ENCODE results near the gene ARHGAP45. TPM values are rescaled to one million over a fixed set of nuclear protein-coding genes. Genes with fewer than 3 reads are reported as not detected.
A peak's percentile ranks its signal among the peaks of the same experiment; 100 is the strongest.

The ARHGAP45 gene
- total RNA-seq, 2 donors from 2014 or later: 320 to 338 TPM

DNA sequence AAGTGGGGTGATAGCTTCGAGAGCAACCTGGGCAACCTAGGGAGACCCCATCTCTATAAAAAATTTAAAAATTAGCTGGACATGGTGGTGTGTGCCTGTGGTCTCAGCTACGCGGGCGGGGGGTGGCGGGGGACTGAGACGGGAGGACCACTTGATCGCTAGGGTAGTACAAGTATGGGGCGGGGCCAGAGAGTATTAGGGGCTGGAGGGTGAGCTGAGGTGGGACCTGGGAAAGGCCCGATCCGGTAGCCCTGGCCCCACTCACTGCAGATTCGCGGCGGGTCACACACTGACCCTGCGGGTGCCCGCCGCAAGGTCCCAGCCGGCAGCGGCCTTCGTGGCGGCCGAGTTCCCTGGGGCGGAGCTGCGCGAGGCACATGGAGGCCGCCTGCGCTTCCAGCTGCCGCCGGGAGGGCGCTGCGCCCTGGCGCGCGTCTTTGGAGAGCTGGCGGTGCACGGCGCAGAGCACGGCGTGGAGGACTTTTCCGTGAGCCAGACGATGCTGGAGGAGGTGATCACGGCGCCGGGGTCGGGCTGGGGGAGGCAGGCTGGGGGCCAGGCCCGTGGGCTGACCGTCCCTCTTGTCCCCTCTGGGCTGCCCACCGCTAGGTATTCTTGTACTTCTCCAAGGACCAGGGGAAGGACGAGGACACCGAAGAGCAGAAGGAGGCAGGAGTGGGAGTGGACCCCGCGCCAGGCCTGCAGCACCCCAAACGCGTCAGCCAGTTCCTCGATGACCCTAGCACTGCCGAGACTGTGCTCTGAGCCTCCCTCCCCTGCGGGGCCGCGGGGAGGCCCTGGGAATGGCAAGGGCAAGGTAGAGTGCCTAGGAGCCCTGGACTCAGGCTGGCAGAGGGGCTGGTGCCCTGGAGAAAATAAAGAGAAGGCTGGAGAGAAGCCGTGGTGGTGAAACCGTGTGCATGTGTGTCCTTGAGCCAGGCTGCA lies 2.0 kb upstream of the ARHGAP45 start:
- DNase-seq (ENCODE audit: low spot score) (peak; percentile 81), ATAC-seq (peak in 1 of 2 donors; percentile 43)
- Mint-ChIP-seq H3K27me3 (no peaks in the 10 kb centered on the region), H3K27ac (no peak overlapping the region), H3K4me1 (ENCODE audit: low read depth in 2 of 2) (peaks cover 22 to 35% of the 10 kb centered on the region in 2 donors), H3K4me3 (peak overlapping the region; percentile 56), H3K36me3 (peaks cover 7% of the 10 kb centered on the region), H3K9me3 (no peaks in the 10 kb centered on the region)

DNA sequence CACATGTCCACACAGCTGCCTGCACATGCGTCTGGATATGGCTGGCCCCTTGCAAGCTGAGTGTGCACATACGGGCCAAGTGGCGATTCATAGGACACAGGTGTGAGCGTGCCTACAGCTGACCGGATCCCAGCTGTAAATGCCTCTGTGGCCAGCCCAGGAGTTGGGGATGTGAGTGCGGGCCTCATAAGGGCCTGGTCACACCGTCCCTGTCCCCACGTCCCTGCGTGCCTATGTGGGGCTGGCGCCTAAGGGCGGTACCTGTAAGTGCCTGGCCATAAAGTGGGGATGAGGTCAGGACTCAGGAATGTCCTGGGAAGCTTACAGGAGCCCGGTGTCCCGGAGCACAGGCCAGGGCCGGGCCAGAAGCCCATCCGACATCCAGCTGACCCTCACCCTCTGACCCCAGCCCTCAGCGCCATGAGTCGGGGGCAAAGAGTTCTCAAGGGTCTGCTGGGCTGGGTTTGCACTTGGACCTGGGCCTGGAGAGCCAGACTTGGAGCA lies 1.3 kb upstream of the ARHGAP45 start:
- Mint-ChIP-seq H3K27ac (peak overlapping the region in 1 of 2 donors; percentile 21), H3K4me3 (peak overlapping the region; percentile 56), H3K27me3 (no peaks in the 10 kb centered on the region), H3K36me3 (peaks cover 7% of the 10 kb centered on the region), H3K4me1 (ENCODE audit: low read depth in 2 of 2) (peaks cover 22 to 35% of the 10 kb centered on the region in 2 donors), H3K9me3 (no peaks in the 10 kb centered on the region)
- DNase-seq (ENCODE audit: low spot score) (no peak), ATAC-seq (no peak)

- no peaks in the 10 kb centered on the region for H3K9me3 Mint-ChIP-seq
- no peak for DNase-seq (ENCODE audit: low spot score)
- ATAC-seq: no peak
- H3K36me3 Mint-ChIP-seq: peaks cover 7% of the 10 kb centered on the region
- no peaks in the 10 kb centered on the region for H3K27me3 Mint-ChIP-seq
- H3K27ac Mint-ChIP-seq: peak overlapping the region in 1 of 2 donors; percentile 21
- peaks cover 22 to 35% of the 10 kb centered on the region in 2 donors for H3K4me1 Mint-ChIP-seq (ENCODE audit: low read depth in 2 of 2)
- peak overlapping the region; percentile 92 for H3K4me3 Mint-ChIP-seq
These were observed 668 bp upstream of the ARHGAP45 start for GRCh38 chr19:1066251-1066747.

GRCh38 chr19:1067341-1067957 lies 482 bp downstream of the ARHGAP45 start:
- ATAC-seq (peak; percentile 62 to 70), DNase-seq (ENCODE audit: low spot score) (no peak)
- Mint-ChIP-seq H3K27me3 (no peaks in the 10 kb centered on the region), H3K4me3 (peak overlapping the region; percentile 92), H3K36me3 (peaks cover 13% of the 10 kb centered on the region), H3K9me3 (no peaks in the 10 kb centered on the region), H3K27ac (peak overlapping the region; percentile 88 to 92), H3K4me1 (ENCODE audit: low read depth in 2 of 2) (peaks cover 31 to 39% of the 10 kb centered on the region in 2 donors)

GRCh38 chr19:1068009-1069001 lies 1.3 kb downstream of the ARHGAP45 start:
- peaks cover 13% of the 10 kb centered on the region for H3K36me3 Mint-ChIP-seq
- no peaks in the 10 kb centered on the region for H3K9me3 Mint-ChIP-seq
- DNase-seq (ENCODE audit: low spot score): peak; percentile 89
- peaks cover 34 to 42% of the 10 kb centered on the region in 2 donors for H3K4me1 Mint-ChIP-seq (ENCODE audit: low read depth in 2 of 2)
- no peaks in the 10 kb centered on the region for H3K27me3 Mint-ChIP-seq
- H3K4me3 Mint-ChIP-seq: peak overlapping the region; percentile 92
- peak; percentile 40 to 61 for ATAC-seq
- peak overlapping the region; percentile 88 to 92 for H3K27ac Mint-ChIP-seq

DNA sequence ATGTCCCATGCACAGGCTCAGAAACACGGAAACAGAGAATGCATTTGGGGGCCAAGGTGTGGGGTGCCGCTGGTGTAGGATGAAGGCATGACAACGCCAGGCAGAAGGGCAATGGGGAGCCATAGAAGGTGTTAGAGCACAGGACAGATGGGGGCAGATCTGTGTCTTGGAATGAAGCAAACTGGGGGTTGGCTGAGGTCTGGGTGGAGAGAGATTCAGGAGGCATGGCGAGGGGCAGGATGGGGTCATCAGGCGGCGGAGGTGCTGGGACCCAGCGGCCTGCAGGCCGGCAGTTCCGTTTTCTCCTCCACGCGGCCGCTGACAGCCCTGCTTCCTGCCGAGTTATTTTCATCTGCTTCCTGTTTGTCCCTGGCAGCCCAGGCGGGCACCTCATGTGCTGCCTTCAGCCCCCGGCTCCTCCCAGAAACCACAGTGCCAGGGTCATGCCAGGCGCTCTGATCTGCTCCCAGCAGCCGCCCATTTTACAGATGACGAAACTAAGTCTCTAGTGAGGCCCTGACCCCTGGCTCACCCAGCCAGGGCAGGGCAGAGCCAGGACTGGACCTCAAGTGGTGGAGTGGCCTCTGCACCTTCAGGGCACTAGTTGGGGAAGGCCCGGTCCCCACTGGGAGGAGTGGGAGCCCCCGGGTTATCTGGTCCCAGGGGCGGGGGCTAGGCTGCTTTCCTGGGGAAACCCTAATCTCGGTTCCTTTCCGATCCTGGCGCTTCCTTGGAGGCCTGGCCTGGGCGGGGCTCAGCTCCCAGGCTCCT lies 2.2 kb downstream of the ARHGAP45 start:
- peaks cover 13% of the 10 kb centered on the region for H3K36me3 Mint-ChIP-seq
- no peaks in the 10 kb centered on the region for H3K9me3 Mint-ChIP-seq
- peak overlapping the region; percentile 92 for H3K4me3 Mint-ChIP-seq
- peaks cover 34 to 39% of the 10 kb centered on the region in 2 donors for H3K4me1 Mint-ChIP-seq (ENCODE audit: low read depth in 2 of 2)
- no peaks in the 10 kb centered on the region for H3K27me3 Mint-ChIP-seq
- DNase-seq (ENCODE audit: low spot score) (peak; percentile 77), ATAC-seq (peak; percentile 29 to 41)
- H3K27ac Mint-ChIP-seq: peak overlapping the region; percentile 88 to 92

DNA sequence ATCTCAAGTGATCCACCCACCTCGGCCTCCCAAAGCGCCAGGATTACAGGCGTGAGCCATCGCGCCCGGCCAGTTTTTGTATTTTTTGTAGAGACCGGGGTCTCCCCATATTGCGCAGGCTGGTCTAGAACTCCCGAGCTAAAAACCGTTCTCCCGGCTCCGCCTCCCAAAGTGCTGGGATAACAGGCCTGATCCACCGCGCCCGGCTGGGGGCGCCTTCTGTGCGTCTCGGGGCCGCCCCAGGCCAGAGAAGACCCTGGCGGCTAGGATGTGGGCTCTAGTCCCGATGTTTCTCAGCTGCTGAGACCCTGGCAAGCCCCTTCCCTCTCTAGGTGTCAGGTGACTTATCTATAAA lies 3.6 kb downstream of the ARHGAP45 start:
- peaks cover 16% of the 10 kb centered on the region for H3K36me3 Mint-ChIP-seq
- DNase-seq (ENCODE audit: low spot score): no peak
- peak overlapping the region; percentile 88 to 92 for H3K27ac Mint-ChIP-seq
- no peak overlapping the region for H3K4me3 Mint-ChIP-seq
- H3K4me1 Mint-ChIP-seq (ENCODE audit: low read depth in 2 of 2): peaks cover 25 to 32% of the 10 kb centered on the region in 2 donors
- no peak for ATAC-seq
- H3K27me3 Mint-ChIP-seq: no peaks in the 10 kb centered on the region
- no peaks in the 10 kb centered on the region for H3K9me3 Mint-ChIP-seq

GRCh38 chr19:1070931-1071791 lies 4.2 kb downstream of the ARHGAP45 start:
- H3K4me1 Mint-ChIP-seq (ENCODE audit: low read depth in 2 of 2): peaks cover 31 to 38% of the 10 kb centered on the region in 2 donors
- ATAC-seq (no peak), DNase-seq (ENCODE audit: low spot score) (no peak)
- H3K27ac Mint-ChIP-seq: peak overlapping the region; percentile 54 to 88
- peaks cover 21% of the 10 kb centered on the region for H3K36me3 Mint-ChIP-seq
- no peaks in the 10 kb centered on the region for H3K9me3 Mint-ChIP-seq
- H3K27me3 Mint-ChIP-seq: no peaks in the 10 kb centered on the region
- no peak overlapping the region for H3K4me3 Mint-ChIP-seq

GRCh38 chr19:1072371-1073015 lies 5.5 kb downstream of the ARHGAP45 start:
- no peaks in the 10 kb centered on the region for H3K9me3 Mint-ChIP-seq
- H3K27me3 Mint-ChIP-seq: no peaks in the 10 kb centered on the region
- peak overlapping the region; percentile 49 for H3K4me3 Mint-ChIP-seq
- no peak for DNase-seq (ENCODE audit: low spot score)
- ATAC-seq: no peak
- peaks cover 21% of the 10 kb centered on the region for H3K36me3 Mint-ChIP-seq
- peaks cover 37 to 43% of the 10 kb centered on the region in 2 donors for H3K4me1 Mint-ChIP-seq (ENCODE audit: low read depth in 2 of 2)
- peak overlapping the region; percentile 54 to 88 for H3K27ac Mint-ChIP-seq

- ATAC-seq: no peak
- no peaks in the 10 kb centered on the region for H3K27me3 Mint-ChIP-seq
- H3K4me3 Mint-ChIP-seq: no peak overlapping the region
- peaks cover 21% of the 10 kb centered on the region for H3K36me3 Mint-ChIP-seq
- no peak overlapping the region for H3K27ac Mint-ChIP-seq
- DNase-seq (ENCODE audit: low spot score): no peak
- H3K9me3 Mint-ChIP-seq: no peaks in the 10 kb centered on the region
- peaks cover 37 to 45% of the 10 kb centered on the region in 2 donors for H3K4me1 Mint-ChIP-seq (ENCODE audit: low read depth in 2 of 2)
These were observed 6.3 kb downstream of the ARHGAP45 start for GRCh38 chr19:1073063-1073955.
